Measurements from ENCODE around the gene VAMP7. TPM values are rescaled to one million over a fixed set of nuclear protein-coding genes. Genes with fewer than 3 reads are reported as not detected.
"Not testable (repeated sequence)": the region's sequence is repeated elsewhere in the genome, so short reads cannot be mapped to it uniquely, and the experiment has no call there.

The VAMP7 gene
- total and polyA plus RNA-seq, 3 donors from 2014 or later = 30.2 to 32.1 (median 30.4) TPM

GRCh38 chrX:155899366-155899765, 18.2 kb downstream of the VAMP7 start:
- no peak for DNase-seq
- H3K27ac ChIP-seq = no peak overlapping the region
- no peak for TF ChIP-seq POLR2A (IDR thresholded peaks at IDR 0.05)
- TF ChIP-seq, protein P1, sequence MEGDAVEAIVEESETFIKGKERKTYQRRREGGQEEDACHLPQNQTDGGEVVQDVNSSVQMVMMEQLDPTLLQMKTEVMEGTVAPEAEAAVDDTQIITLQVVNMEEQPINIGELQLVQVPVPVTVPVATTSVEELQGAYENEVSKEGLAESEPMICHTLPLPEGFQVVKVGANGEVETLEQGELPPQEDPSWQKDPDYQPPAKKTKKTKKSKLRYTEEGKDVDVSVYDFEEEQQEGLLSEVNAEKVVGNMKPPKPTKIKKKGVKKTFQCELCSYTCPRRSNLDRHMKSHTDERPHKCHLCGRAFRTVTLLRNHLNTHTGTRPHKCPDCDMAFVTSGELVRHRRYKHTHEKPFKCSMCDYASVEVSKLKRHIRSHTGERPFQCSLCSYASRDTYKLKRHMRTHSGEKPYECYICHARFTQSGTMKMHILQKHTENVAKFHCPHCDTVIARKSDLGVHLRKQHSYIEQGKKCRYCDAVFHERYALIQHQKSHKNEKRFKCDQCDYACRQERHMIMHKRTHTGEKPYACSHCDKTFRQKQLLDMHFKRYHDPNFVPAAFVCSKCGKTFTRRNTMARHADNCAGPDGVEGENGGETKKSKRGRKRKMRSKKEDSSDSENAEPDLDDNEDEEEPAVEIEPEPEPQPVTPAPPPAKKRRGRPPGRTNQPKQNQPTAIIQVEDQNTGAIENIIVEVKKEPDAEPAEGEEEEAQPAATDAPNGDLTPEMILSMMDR (IDR thresholded peaks at IDR 0.05) = no peak
- no peak overlapping the region for H3K4me3 ChIP-seq
- intact Hi-C loops (cut with DNase I; ENCODE audit: low total_unique reads) = no loop called here
- H3K36me3 ChIP-seq (ENCODE audit: low read depth, missing control alignments) = no peaks in the 10 kb centered on the region
- H3K4me1 ChIP-seq = no peaks in the 10 kb centered on the region
- H3K9me3 ChIP-seq = no peaks in the 10 kb centered on the region
- 73 to 83% methylated on average over 3 of the region's 3 CpGs for WGBS, 2 donors
- no peaks in the 10 kb centered on the region for H3K27me3 ChIP-seq

DNA sequence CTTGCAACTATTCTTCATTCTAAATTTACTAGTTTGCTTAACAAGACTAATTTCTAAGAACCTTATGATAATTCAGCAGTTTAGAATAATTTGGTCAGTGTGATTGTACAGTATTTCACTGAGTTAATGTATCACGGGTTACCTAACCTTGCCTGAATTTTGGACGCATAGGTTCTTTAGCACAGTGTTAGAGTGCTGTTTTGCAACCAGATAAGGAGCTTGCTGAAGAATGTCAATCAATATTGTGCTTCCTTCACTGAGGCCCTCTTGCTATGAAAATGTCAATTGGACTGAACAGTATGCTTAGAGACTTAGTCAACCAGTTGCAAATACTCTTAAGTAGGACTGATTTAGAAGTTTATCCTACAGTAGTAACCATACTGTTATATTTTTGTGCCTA, 19.6 kb downstream of the VAMP7 start:
- Histone ChIP-seq H3K4me1 (no peaks in the 10 kb centered on the region), H3K4me3 (no peak overlapping the region), H3K27me3 (no peaks in the 10 kb centered on the region), H3K9me3 (no peaks in the 10 kb centered on the region), H3K36me3 (ENCODE audit: low read depth, missing control alignments) (no peaks in the 10 kb centered on the region), H3K27ac (no peak overlapping the region)
- no peak for DNase-seq
- 89 to 91% methylated on average over 2 of the region's 2 CpGs for WGBS, 2 donors
- TF ChIP-seq POLR2A (IDR thresholded peaks at IDR 0.05) = no peak
- TF ChIP-seq, protein P1 (IDR thresholded peaks at IDR 0.05) = no peak
- intact Hi-C loops (cut with DNase I; ENCODE audit: low total_unique reads) = no loop called here

DNA sequence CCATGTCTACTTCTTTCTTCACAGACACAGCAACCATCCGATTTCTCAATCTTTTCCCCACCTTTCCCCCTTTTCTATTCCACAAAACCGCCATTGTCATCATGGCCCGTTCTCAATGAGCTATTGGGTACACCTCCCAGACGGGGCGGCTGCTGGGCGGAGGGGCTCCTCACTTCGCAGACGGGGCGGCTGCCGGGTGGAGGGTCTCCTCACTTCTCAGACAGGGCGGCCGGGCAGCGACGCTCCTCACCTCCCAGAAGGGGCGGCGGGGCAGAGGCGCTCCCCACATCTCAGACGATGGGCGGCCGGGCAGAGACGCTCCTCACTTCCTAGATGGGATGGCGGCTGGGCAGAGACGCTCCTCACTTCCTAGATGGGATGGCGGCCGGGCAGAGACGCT, 26.5 kb downstream of the VAMP7 start:
- H3K4me3 ChIP-seq; DNase-seq; intact Hi-C loops (cut with DNase I; ENCODE audit: low total_unique reads); H3K36me3 ChIP-seq (ENCODE audit: low read depth, missing control alignments); H3K27me3 ChIP-seq; H3K27ac ChIP-seq; H3K9me3 ChIP-seq; H3K4me1 ChIP-seq: not testable (repeated sequence)
- WGBS, 2 donors = 89 to 92% methylated on average over 8 to 26 of the region's 26 CpGs

- no peak for TF ChIP-seq POLR2A (IDR thresholded peaks at IDR 0.05)
- TF ChIP-seq, protein P1 (IDR thresholded peaks at IDR 0.05) = no peak
- H3K4me3 ChIP-seq = no peak overlapping the region
- H3K4me1 ChIP-seq = no peaks in the 10 kb centered on the region
- no peak overlapping the region for H3K27ac ChIP-seq
- H3K9me3 ChIP-seq = no peaks in the 10 kb centered on the region
- intact Hi-C loops (cut with DNase I; ENCODE audit: low total_unique reads) = no loop called here
- WGBS, 2 donors = 79 to 82% methylated on average over 2 of the region's 2 CpGs
- no peak for DNase-seq
- H3K36me3 ChIP-seq (ENCODE audit: low read depth, missing control alignments) = no peaks in the 10 kb centered on the region
- H3K27me3 ChIP-seq = no peaks in the 10 kb centered on the region
Measured at GRCh38 chrX:155923200-155923599, 42.1 kb downstream of the VAMP7 start.

GRCh38 chrX:155930852-155931618, 49.9 kb downstream of the VAMP7 start:
- H3K27me3 ChIP-seq; H3K4me1 ChIP-seq; H3K36me3 ChIP-seq (ENCODE audit: low read depth, missing control alignments); H3K9me3 ChIP-seq; H3K4me3 ChIP-seq; DNase-seq; H3K27ac ChIP-seq; intact Hi-C loops (cut with DNase I; ENCODE audit: low total_unique reads): not testable (repeated sequence)
- WGBS, 2 donors = 86 to 87% methylated on average over 6 to 7 of the region's 8 CpGs

GRCh38 chrX:155938132-155938531, 57.0 kb downstream of the VAMP7 start:
- H3K27ac ChIP-seq = no peak overlapping the region
- no peaks in the 10 kb centered on the region for H3K27me3 ChIP-seq
- no peaks in the 10 kb centered on the region for H3K9me3 ChIP-seq
- intact Hi-C loops (cut with DNase I; ENCODE audit: low total_unique reads) = no loop called here
- no peak overlapping the region for H3K4me3 ChIP-seq
- no peaks in the 10 kb centered on the region for H3K36me3 ChIP-seq (ENCODE audit: low read depth, missing control alignments)
- H3K4me1 ChIP-seq = no peaks in the 10 kb centered on the region
- TF ChIP-seq POLR2A (IDR thresholded peaks at IDR 0.05) = no peak
- TF ChIP-seq, protein P1 (IDR thresholded peaks at IDR 0.05) = no peak
- no peak for DNase-seq
